KMS-11 (cell line): ENCODE data around the gene FAAP24.
"Not testable (repeated sequence)": the region's sequence is repeated elsewhere in the genome, so short reads cannot be mapped to it uniquely, and the experiment has no call there.

Experiments
- H2AFZ ChIP-seq: fragments of 200-600 bp; sonication (generic); 2 replicates; pipeline ENCODE4 v1.6.1; 2016; ENCODE audit warnings: antibody characterized with exemption, mixed run types, low read depth
- H3K27ac ChIP-seq: fragments of 200-600 bp; sonication (generic); 2 replicates; pipeline ENCODE4 v1.6.1; 2016; ENCODE audit warnings: mild to moderate bottlenecking, mixed run types
- H3K27me3 ChIP-seq: fragments of 200-600 bp; sonication (generic); 2 replicates; pipeline ENCODE4 v1.6.1; 2017; ENCODE audit warnings: mild to moderate bottlenecking, low read depth, mixed run types, moderate library complexity; ENCODE audit not compliant: insufficient read depth
- H3K36me3 ChIP-seq: fragments of 200-600 bp; sonication (generic); 2 replicates; pipeline ENCODE4 v1.6.1; 2017; ENCODE audit warnings: mild to moderate bottlenecking, mixed run types; ENCODE audit not compliant: insufficient read depth
- H3K4me1 ChIP-seq: fragments of 200-600 bp; sonication (generic); 2 replicates; pipeline ENCODE4 v1.6.1; 2016; ENCODE audit warnings: mild to moderate bottlenecking, low read depth, mixed run types; ENCODE audit not compliant: poor library complexity, severe bottlenecking
- H3K4me2 ChIP-seq: fragments of 200-600 bp; sonication (generic); 2 replicates; pipeline ENCODE4 v1.7.0; 2016; ENCODE audit warnings: mild to moderate bottlenecking, mixed run types
- H3K4me3 ChIP-seq: fragments of 200-600 bp; sonication (generic); IDR thresholded peaks from 2 replicates; pipeline ENCODE4 v1.6.1; 2017; ENCODE audit warnings: low read depth, low read length, mixed read lengths; ENCODE audit not compliant: insufficient read depth
- H3K79me2 ChIP-seq: fragments of 200-600 bp; sonication (generic); 2 replicates; pipeline ENCODE4 v1.6.1; 2016; ENCODE audit warnings: low read depth, mixed run types; ENCODE audit not compliant: insufficient read depth
- H3K9ac ChIP-seq: fragments of 200-600 bp; sonication (generic); 2 replicates; pipeline ENCODE4 v1.6.1; 2016; ENCODE audit warnings: mild to moderate bottlenecking, mixed run types
- H4K20me1 ChIP-seq: fragments of 200-600 bp; sonication (generic); 2 replicates; pipeline ENCODE4 v1.6.1; 2016; ENCODE audit warnings: mild to moderate bottlenecking, mixed run types; ENCODE audit not compliant: insufficient read depth
- TF ChIP-seq, protein P1 (sequence below): fragments of 200-600 bp; sonication (generic); conservative IDR thresholded peaks from 2 replicates; pipeline ENCODE4 v1.6.1; 2017; ENCODE audit warnings: low read depth, mild to moderate bottlenecking, antibody characterized with exemption, low read length, moderate library complexity, mixed read lengths

The FAAP24 gene

DNA sequence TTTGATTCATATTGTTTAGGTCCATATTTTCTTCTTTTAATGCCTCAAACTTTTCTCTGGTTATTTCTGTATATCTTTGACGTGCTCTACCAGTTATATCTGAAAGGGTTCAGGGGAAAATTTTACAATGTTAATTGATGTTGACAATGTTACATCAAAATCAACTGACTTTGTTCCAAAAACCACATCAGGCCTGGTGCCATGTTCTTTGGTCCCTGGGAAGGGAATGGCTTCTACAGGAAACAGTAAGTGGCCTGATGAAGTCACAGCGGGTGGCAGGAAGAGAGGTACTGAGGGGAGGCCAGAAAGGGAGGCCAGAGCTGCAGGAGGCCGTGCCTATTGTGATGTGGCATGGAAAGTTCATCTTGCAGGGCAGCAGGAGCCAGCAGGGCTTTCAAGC lies 38.5 kb upstream of the FAAP24 start:
- no peaks in the 10 kb centered on the region for H3K4me1 ChIP-seq
- H3K79me2 ChIP-seq = no peaks in the 10 kb centered on the region
- TF ChIP-seq, protein P1, sequence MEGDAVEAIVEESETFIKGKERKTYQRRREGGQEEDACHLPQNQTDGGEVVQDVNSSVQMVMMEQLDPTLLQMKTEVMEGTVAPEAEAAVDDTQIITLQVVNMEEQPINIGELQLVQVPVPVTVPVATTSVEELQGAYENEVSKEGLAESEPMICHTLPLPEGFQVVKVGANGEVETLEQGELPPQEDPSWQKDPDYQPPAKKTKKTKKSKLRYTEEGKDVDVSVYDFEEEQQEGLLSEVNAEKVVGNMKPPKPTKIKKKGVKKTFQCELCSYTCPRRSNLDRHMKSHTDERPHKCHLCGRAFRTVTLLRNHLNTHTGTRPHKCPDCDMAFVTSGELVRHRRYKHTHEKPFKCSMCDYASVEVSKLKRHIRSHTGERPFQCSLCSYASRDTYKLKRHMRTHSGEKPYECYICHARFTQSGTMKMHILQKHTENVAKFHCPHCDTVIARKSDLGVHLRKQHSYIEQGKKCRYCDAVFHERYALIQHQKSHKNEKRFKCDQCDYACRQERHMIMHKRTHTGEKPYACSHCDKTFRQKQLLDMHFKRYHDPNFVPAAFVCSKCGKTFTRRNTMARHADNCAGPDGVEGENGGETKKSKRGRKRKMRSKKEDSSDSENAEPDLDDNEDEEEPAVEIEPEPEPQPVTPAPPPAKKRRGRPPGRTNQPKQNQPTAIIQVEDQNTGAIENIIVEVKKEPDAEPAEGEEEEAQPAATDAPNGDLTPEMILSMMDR = no peak
- no peaks in the 10 kb centered on the region for H3K36me3 ChIP-seq
- H3K9ac ChIP-seq = no peak overlapping the region
- H3K4me3 ChIP-seq = no peak overlapping the region
- H3K27ac ChIP-seq = no peak overlapping the region
- H3K4me2 ChIP-seq = no peak overlapping the region
- H2AFZ ChIP-seq = no peak overlapping the region
- H4K20me1 ChIP-seq = no peaks in the 10 kb centered on the region
- no peaks in the 10 kb centered on the region for H3K27me3 ChIP-seq

DNA sequence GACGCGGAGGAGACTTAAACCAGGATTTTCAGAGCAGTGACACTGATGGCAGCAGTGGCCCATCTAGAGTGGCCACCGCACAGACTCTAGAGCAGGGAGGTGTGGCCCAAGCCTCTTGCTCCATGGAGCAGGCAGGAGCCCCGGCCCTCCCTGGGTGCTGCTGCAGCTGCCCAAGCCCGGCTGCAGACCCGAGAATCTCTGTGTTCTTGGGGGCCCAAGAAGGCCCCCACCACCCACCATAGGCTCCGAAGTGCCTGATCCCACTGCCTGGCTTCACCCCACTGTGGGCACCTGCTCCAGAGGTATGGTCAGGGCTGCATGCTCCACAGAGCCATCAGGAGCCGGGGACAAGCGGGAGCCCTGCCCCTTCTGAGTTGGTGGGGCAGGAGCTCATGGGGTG lies 36.4 kb upstream of the FAAP24 start:
- TF ChIP-seq, protein P1 = no peak
- H2AFZ ChIP-seq = no peak overlapping the region
- H4K20me1 ChIP-seq = no peaks in the 10 kb centered on the region
- no peak overlapping the region for H3K4me3 ChIP-seq
- no peak overlapping the region for H3K9ac ChIP-seq
- H3K4me2 ChIP-seq = no peak overlapping the region
- no peaks in the 10 kb centered on the region for H3K4me1 ChIP-seq
- H3K36me3 ChIP-seq = no peaks in the 10 kb centered on the region
- H3K27me3 ChIP-seq = no peaks in the 10 kb centered on the region
- no peaks in the 10 kb centered on the region for H3K79me2 ChIP-seq
- no peak overlapping the region for H3K27ac ChIP-seq

DNA sequence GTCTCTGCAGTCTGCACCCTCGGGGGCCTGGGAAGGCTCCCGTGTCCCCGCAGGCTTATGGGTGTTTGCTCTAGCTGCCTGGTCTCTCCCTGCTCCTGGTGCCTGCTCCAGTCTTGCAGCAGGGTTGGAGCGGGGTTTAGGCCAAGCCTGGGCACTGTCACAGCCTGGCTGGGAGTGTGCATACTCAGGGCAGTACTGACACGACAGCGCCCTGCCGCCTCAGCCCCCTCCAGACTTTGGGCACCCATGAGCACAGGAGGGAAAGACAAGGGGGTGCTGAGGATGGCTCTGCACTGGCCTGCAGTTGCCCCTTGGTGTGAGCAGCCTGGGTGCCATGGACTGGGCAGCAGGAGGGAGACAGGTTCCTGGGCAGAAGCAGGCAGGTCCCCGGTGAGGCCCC lies 36.0 kb upstream of the FAAP24 start:
- H3K36me3 ChIP-seq = no peaks in the 10 kb centered on the region
- no peaks in the 10 kb centered on the region for H3K79me2 ChIP-seq
- no peak overlapping the region for H3K4me3 ChIP-seq
- TF ChIP-seq, protein P1 = no peak
- H3K4me1 ChIP-seq = no peaks in the 10 kb centered on the region
- no peaks in the 10 kb centered on the region for H3K27me3 ChIP-seq
- H4K20me1 ChIP-seq = no peaks in the 10 kb centered on the region
- H2AFZ ChIP-seq = no peak overlapping the region
- H3K9ac ChIP-seq = no peak overlapping the region
- H3K4me2 ChIP-seq = no peak overlapping the region
- no peak overlapping the region for H3K27ac ChIP-seq

DNA sequence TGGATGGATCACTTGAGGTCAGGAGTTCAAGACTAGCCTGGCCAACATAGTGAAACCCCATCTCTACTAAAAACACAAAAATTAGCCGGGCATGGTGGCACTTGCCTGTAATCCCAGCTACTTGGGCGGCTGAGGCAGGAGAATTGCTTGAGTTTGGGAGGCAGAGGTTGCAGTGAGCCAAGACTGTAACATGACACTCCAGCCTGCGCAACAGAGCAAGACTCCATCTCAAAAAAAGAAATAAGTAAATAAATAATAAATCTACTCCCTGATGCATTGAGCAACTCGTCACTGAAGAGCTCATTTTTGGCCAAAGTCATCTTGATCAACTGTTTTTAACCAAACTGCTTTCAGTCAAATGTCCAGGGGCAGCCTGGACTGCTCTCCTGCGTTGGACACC lies 30.8 kb upstream of the FAAP24 start:
- H3K36me3 ChIP-seq, H4K20me1 ChIP-seq, H2AFZ ChIP-seq, H3K27ac ChIP-seq, H3K9ac ChIP-seq, H3K79me2 ChIP-seq, H3K4me2 ChIP-seq, H3K4me3 ChIP-seq, H3K4me1 ChIP-seq, H3K27me3 ChIP-seq: not testable (repeated sequence)

DNA sequence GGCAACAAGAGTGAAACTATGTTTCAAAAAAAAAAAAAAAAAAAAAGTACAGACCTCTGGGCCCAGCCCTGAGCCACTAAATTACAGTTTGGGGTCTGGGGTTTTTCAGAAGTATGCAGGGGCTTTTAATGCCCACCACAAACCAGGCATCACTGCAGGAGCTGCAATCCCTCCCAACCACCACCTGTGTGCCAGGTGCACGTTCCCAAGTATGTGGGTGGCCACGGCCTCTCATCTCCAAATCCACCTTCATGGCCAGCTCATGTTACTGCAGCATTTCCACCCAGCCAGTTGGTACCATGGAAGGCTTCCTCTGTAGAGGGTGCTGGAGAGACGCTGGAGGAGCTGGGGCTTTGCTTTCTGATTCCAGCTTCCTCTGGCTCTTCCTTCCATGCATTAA lies 26.8 kb upstream of the FAAP24 start:
- TF ChIP-seq, protein P1 = no peak
- Histone ChIP-seq H3K4me2 (no peak overlapping the region), H3K79me2 (no peaks in the 10 kb centered on the region), H4K20me1 (no peaks in the 10 kb centered on the region), H3K36me3 (no peaks in the 10 kb centered on the region), H3K4me1 (no peaks in the 10 kb centered on the region), H3K4me3 (no peak overlapping the region), H3K9ac (no peak overlapping the region), H2AFZ (no peak overlapping the region), H3K27me3 (no peaks in the 10 kb centered on the region), H3K27ac (no peak overlapping the region)
